H1 (cell line): ENCODE measurements around the gene IFNA7. TPM values are rescaled to one million over a fixed set of nuclear protein-coding genes. Genes with fewer than 3 reads are reported as not detected.

ENCODE experiments used
- CTCF ChIA-PET: fragments of 300-600 bp; sonication (Branson Sonifier 250); formaldehyde crosslinking; loops from one replicate; lab custom pipeline; 2021; ENCODE audit not compliant: partially characterized antibody; lab: Charles Lee
- POLR2A ChIA-PET: fragments of 300-600 bp; sonication (Branson Sonifier 250); formaldehyde crosslinking; loops from one replicate; lab custom pipeline; 2021; ENCODE audit warnings: inconsistent platforms; ENCODE audit not compliant: partially characterized antibody; lab: Charles Lee
- DNase-seq, 2 experiments: peaks; one replicate each; pipeline versions ENCODE4 v3.0.0 to v3.0.0-alpha.2; 2010 to 2022; ENCODE audit warnings: low spot score in 2 of 2, low read depth in 1 of 2, mixed read lengths in 1 of 2
- FAIRE-seq: peaks from 2 replicates; lab custom pipeline; 2011; peaks lifted over from hg19 to GRCh38; lab: Jason Lieb, UNC
- H2AFZ ChIP-seq: 2 replicates; pipeline ENCODE4 v1.8.1; 2012; ENCODE audit warnings: low read length, inconsistent platforms
- H2AK5ac ChIP-seq: 2 replicates; pipeline ENCODE4 v1.6.1; 2013; ENCODE audit warnings: low read depth, low read length
- H2BK120ac ChIP-seq: replicated peaks from 2 replicates; pipeline ENCODE3; 2013; ENCODE audit warnings: low read depth, low read length, inconsistent platforms
- H2BK12ac ChIP-seq: 2 replicates; pipeline ENCODE4 v1.6.1; 2013; ENCODE audit warnings: low read depth, low read length
- H2BK15ac ChIP-seq: 2 replicates; pipeline ENCODE4 v1.6.1; 2013; ENCODE audit warnings: low read length
- H2BK20ac ChIP-seq: 2 replicates; pipeline ENCODE4 v1.6.1; 2013; ENCODE audit warnings: low read length
- H2BK5ac ChIP-seq: 2 replicates; pipeline ENCODE4 v1.6.1; 2013; ENCODE audit warnings: low read depth, low read length
- H3K14ac ChIP-seq: 2 replicates; pipeline ENCODE4 v1.6.1; 2013; ENCODE audit warnings: inconsistent platforms; ENCODE audit not compliant: insufficient read length
- H3K18ac ChIP-seq: 2 replicates; pipeline ENCODE4 v1.6.1; 2013; ENCODE audit warnings: low read length; ENCODE audit errors: extremely low read depth
- H3K23ac ChIP-seq: 2 replicates; pipeline ENCODE4 v1.6.1; 2013; ENCODE audit warnings: inconsistent platforms; ENCODE audit not compliant: insufficient read length
- H3K23me2 ChIP-seq: 2 replicates; pipeline ENCODE4 v1.6.1; 2013; ENCODE audit warnings: low read depth, low read length
- H3K27ac ChIP-seq: 2 replicates; pipeline ENCODE4 v1.6.1; 2011; ENCODE audit warnings: low read depth, low read length, inconsistent platforms
- H3K27me3 ChIP-seq, 4 experiments: replicated peaks in 1 of 4; 1 replicate in 1 of 4; 2 replicates in 3 of 4; pipeline versions ENCODE4 v1.6.1 to v1.8.1; 2011 to 2013; ENCODE audit warnings: low read length in 3 of 4, mild to moderate bottlenecking in 3 of 4, inconsistent platforms in 2 of 4, mixed read lengths in 2 of 4, moderate library complexity in 1 of 4; ENCODE audit not compliant: control insufficient read depth in 3 of 4, insufficient read depth in 3 of 4; ENCODE audit errors: extremely low read depth in 1 of 4
- H3K36me3 ChIP-seq, 4 experiments: 2 replicates each; pipeline versions ENCODE4 v1.6.1 to v1.8.1; 2011 to 2013; ENCODE audit warnings: mild to moderate bottlenecking in 4 of 4, low read length in 3 of 4, moderate library complexity in 2 of 4, control low read depth in 1 of 4, inconsistent platforms in 1 of 4; ENCODE audit not compliant: insufficient read depth in 4 of 4, control insufficient read depth in 2 of 4
- H3K4ac ChIP-seq: replicated peaks from 2 replicates; pipeline ENCODE3; 2013; ENCODE audit warnings: low read length, low read depth, mixed read lengths, inconsistent platforms; ENCODE audit not compliant: insufficient read length
- H3K4me1 ChIP-seq, 4 experiments: replicated peaks in 1 of 4; 1 replicate in 1 of 4; 2 replicates in 3 of 4; pipeline versions ENCODE4 v1.6.1 to v1.8.1; 2011 to 2013; ENCODE audit warnings: low read length in 3 of 4, inconsistent platforms in 2 of 4, mixed read lengths in 1 of 4; ENCODE audit not compliant: insufficient read depth in 4 of 4, control insufficient read depth in 3 of 4
- H3K4me2 ChIP-seq, 2 experiments: 2 replicates each; pipeline versions ENCODE4 v1.6.1 to v1.8.1; 2011 to 2013; ENCODE audit warnings: low read depth in 2 of 2, low read length in 2 of 2, control low read depth in 1 of 2, inconsistent platforms in 1 of 2, mild to moderate bottlenecking in 1 of 2; ENCODE audit not compliant: insufficient read depth in 1 of 2
- H3K4me3 ChIP-seq, 4 experiments: fragments of 200-600, 300-600 bp in 1 of 4; sonication (generic), shearing (Covaris generic), sonication (Bioruptor Twin) in 1 of 4; 2 replicates each; pipeline versions ENCODE4 v1.5.1 to v1.8.1; 2011 to 2016; ENCODE audit warnings: low read length in 4 of 4, low read depth in 3 of 4, control low read depth in 2 of 4, inconsistent platforms in 2 of 4, mild to moderate bottlenecking in 2 of 4, mixed read lengths in 1 of 4, moderate library complexity in 1 of 4; ENCODE audit not compliant: insufficient read depth in 2 of 4; ENCODE audit errors: extremely low read depth in 1 of 4
- H3K56ac ChIP-seq: replicated peaks from 2 replicates; pipeline ENCODE3; 2013; ENCODE audit warnings: low read depth, mild to moderate bottlenecking, mixed read lengths, low read length, inconsistent platforms; ENCODE audit not compliant: insufficient read length
- H3K79me1 ChIP-seq: 2 replicates; pipeline ENCODE4 v1.6.1; 2013; ENCODE audit warnings: low read depth, low read length, control low read depth
- H3K79me2 ChIP-seq, 2 experiments: 2 replicates each; pipeline versions ENCODE4 v1.6.1 to v1.8.1; 2012 to 2013; ENCODE audit warnings: low read length in 2 of 2, mild to moderate bottlenecking in 2 of 2, inconsistent platforms in 1 of 2; ENCODE audit not compliant: insufficient read depth in 2 of 2, control insufficient read depth in 1 of 2
- H3K9ac ChIP-seq, 4 experiments: replicated peaks in 1 of 4; 1 replicate in 1 of 4; 2 replicates in 3 of 4; pipeline versions ENCODE4 v1.6.1 to v1.8.1; 2011 to 2013; ENCODE audit warnings: low read depth in 3 of 4, low read length in 3 of 4, control low read depth in 2 of 4, mild to moderate bottlenecking in 2 of 4, moderate library complexity in 2 of 4, inconsistent platforms in 1 of 4; ENCODE audit errors: extremely low read depth in 1 of 4
- H3K9me3 ChIP-seq, 2 experiments: 2 replicates each; pipeline versions ENCODE4 v1.6.1 to v1.8.1; 2012 to 2013; ENCODE audit warnings: mild to moderate bottlenecking in 2 of 2, moderate library complexity in 2 of 2, control low read depth in 1 of 2, inconsistent platforms in 1 of 2, low read depth in 1 of 2, low read length in 1 of 2, mixed read lengths in 1 of 2; ENCODE audit not compliant: insufficient read depth in 2 of 2
- H4K20me1 ChIP-seq, 2 experiments: replicated peaks in 1 of 2; 2 replicates each; pipeline versions ENCODE3 to v1.8.1; 2011 to 2013; ENCODE audit warnings: inconsistent platforms in 2 of 2, low read length in 2 of 2, mild to moderate bottlenecking in 1 of 2; ENCODE audit not compliant: insufficient read depth in 2 of 2, control insufficient read depth in 1 of 2
- H4K5ac ChIP-seq: 2 replicates; pipeline ENCODE4 v1.6.1; 2013; ENCODE audit warnings: low read length, low read depth, mixed read lengths, inconsistent platforms; ENCODE audit not compliant: insufficient read length
- H4K8ac ChIP-seq: 2 replicates; pipeline ENCODE4 v1.8.0; 2013; ENCODE audit warnings: mild to moderate bottlenecking, moderate library complexity, low read length, inconsistent platforms; ENCODE audit not compliant: insufficient read depth; ENCODE audit errors: extremely low read depth
- H4K91ac ChIP-seq: replicated peaks from 2 replicates; pipeline ENCODE3; 2013; ENCODE audit warnings: low read length, mixed read lengths, inconsistent platforms; ENCODE audit not compliant: insufficient read length
- ATF2 ChIP-seq: IDR thresholded peaks from 2 replicates; pipeline ENCODE4 v1.6.1; 2012; ENCODE audit warnings: low read length, inconsistent platforms
- ATF3 ChIP-seq: IDR thresholded peaks from 2 replicates; pipeline ENCODE4 v1.6.1; 2011; ENCODE audit warnings: low read depth, mild to moderate bottlenecking, low read length; ENCODE audit not compliant: insufficient read depth
- CBX8 ChIP-seq: fragments of 300-800, 300-1000 bp; sonication (generic); IDR thresholded peaks from 2 replicates; pipeline ENCODE4 v1.7.1; 2016; ENCODE audit warnings: low read depth, low read length, borderline replicate concordance
- JUND ChIP-seq: IDR thresholded peaks from 2 replicates; pipeline ENCODE4 v1.6.1; 2011; ENCODE audit warnings: mild to moderate bottlenecking, improper control_type of control experiment, low read length
- KDM4A ChIP-seq: IDR thresholded peaks from one replicate; pipeline ENCODE4 v1.7.1; 2012; ENCODE audit warnings: low read depth, mild to moderate bottlenecking, moderate library complexity, low read length, inconsistent platforms; ENCODE audit not compliant: severe bottlenecking
- RNF2 ChIP-seq: fragments of 200-900, 300-1000 bp; sonication (generic); IDR thresholded peaks from 2 replicates; pipeline ENCODE4 v1.7.1; 2016; ENCODE audit warnings: borderline replicate concordance, low read depth, mild to moderate bottlenecking, antibody characterized with exemption, low read length; ENCODE audit not compliant: poor library complexity, severe bottlenecking; ENCODE audit errors: missing control alignments
- RXRA ChIP-seq: IDR thresholded peaks from 2 replicates; pipeline ENCODE4 v1.6.1; 2011; ENCODE audit warnings: low read depth, mild to moderate bottlenecking, low read length, moderate library complexity; ENCODE audit not compliant: insufficient read depth
- SIN3A ChIP-seq, 2 experiments: IDR thresholded peaks in 1 of 2; conservative IDR thresholded peaks in 1 of 2; 2 replicates each; pipeline ENCODE4 v1.6.1; 2011 to 2012; ENCODE audit warnings: low read length in 2 of 2, improper control_type of control experiment in 1 of 2, low read depth in 1 of 2, mild to moderate bottlenecking in 1 of 2
- SIRT6 ChIP-seq: IDR thresholded peaks from one replicate; pipeline ENCODE4 v1.7.1; 2012; ENCODE audit warnings: low read length, inconsistent platforms
- SP2 ChIP-seq: IDR thresholded peaks from 2 replicates; pipeline ENCODE4 v1.6.1; 2012; ENCODE audit warnings: mild to moderate bottlenecking, low read length, inconsistent platforms
- SUZ12 ChIP-seq: fragments of 200-600 bp; sonication (generic); IDR thresholded peaks from 2 replicates; pipeline ENCODE4 v1.6.1; 2012; ENCODE audit warnings: mild to moderate bottlenecking, inconsistent platforms, low read length, moderate library complexity, mixed read lengths
- TCF12 ChIP-seq: IDR thresholded peaks from 2 replicates; pipeline ENCODE4 v1.6.1; 2011; ENCODE audit warnings: low read depth, mild to moderate bottlenecking, low read length
- WGBS, 2 experiments: shearing (Covaris generic) in 1 of 2; methylation state at CpG; one replicate each; pipeline versions ENCODE4 v1.1.6 to v1.1.7; 2013 to 2015; ENCODE audit warnings: low lambda C conversion rate in 2 of 2, mixed read lengths in 2 of 2, inconsistent platforms in 1 of 2, low coverage in 1 of 2, missing lambda C conversion rate in 1 of 2; ENCODE audit not compliant: insufficient replicate concordance in 2 of 2, insufficient coverage in 1 of 2, insufficient read length in 1 of 2; ENCODE audit errors: extremely low coverage in 1 of 2, missing lambda C conversion rate in 1 of 2; 5-methylcytosine and 5-hydroxymethylcytosine counted together
- polyA plus RNA-seq, 7 experiments: library from polyadenylated mRNA; depleted of rRNA in 3 of 7; stranded (reverse) in 5 of 7; unstranded in 2 of 7; fragments of >200 nt in 5 of 7; fragments of 200-250 nt in 2 of 7; gene quantifications; 1 replicate in 5 of 7; 2 replicates in 1 of 7; 4 replicates in 1 of 7; pipeline versions ENCODE4 v1.2.1 to v1.2.3, GENCODE V29; 2011 to 2013; ENCODE audit warnings: missing spikeins in 2 of 7, mixed read lengths in 2 of 7
- total RNA-seq: library from RNA; stranded (reverse); fragmentation: NEBNext Ultra II Directional; extraction: Animal tissue kit (Norgen Biotek cat#: 25700); gene quantifications from 2 replicates; pipeline ENCODE4 v1.2.1, GENCODE V29; 2021

The IFNA7 gene
- total and polyA plus RNA-seq, 2 of the 8 experiments (the other 6 are each of a cell fraction or from before 2014, with no cell fraction given) = not detected

GRCh38 chr9:21155501-21155900 is 46.5 kb downstream of the IFNA7 start:
- ChIA-PET CTCF (no interaction called here), POLR2A (no interaction called here)
- H2AK5ac ChIP-seq = no peak overlapping the region
- no peak for TF ChIP-seq SUZ12
- TF ChIP-seq SIN3A (conservative IDR thresholded peaks at IDR 0.05 in 1 of 2, IDR thresholded peaks at IDR 0.05 in 1 of 2; ENCODE audit: low read depth in 1 of 2, low read length in 2 of 2) = no peak
- no peak for TF ChIP-seq CBX8
- no peak for TF ChIP-seq RNF2
- no peak for TF ChIP-seq JUND
- no peak for TF ChIP-seq SP2
- TF ChIP-seq SIRT6 = no peak
- no peak for TF ChIP-seq RXRA
- TF ChIP-seq KDM4A = no peak
- no peak for TF ChIP-seq ATF3
- no peak for TF ChIP-seq ATF2
- no peak for TF ChIP-seq TCF12

More at GRCh38 chr9:21155501-21155900, 46.5 kb downstream of the IFNA7 start:
- Histone ChIP-seq H3K27ac (no peak overlapping the region), H2BK5ac (no peak overlapping the region), H3K4me2 (no peak overlapping the region), H4K5ac (no peak overlapping the region), H4K91ac (no peak overlapping the region), H2AFZ (no peak overlapping the region), H2BK12ac (no peak overlapping the region), H4K20me1 (no peaks in the 10 kb centered on the region), H2BK15ac (no peak overlapping the region), H2BK120ac (no peak overlapping the region), H3K23ac (no peak overlapping the region), H2BK20ac (no peak overlapping the region), H3K27me3 (no peaks in the 10 kb centered on the region; a peak in 1 of 7 replicates), H3K14ac (no peak overlapping the region), H3K79me1 (no peaks in the 10 kb centered on the region), H3K23me2 (no peaks in the 10 kb centered on the region), H4K8ac (no peak overlapping the region), H3K4ac (no peak overlapping the region), H3K56ac (no peak overlapping the region), H3K4me1 (no peaks in the 10 kb centered on the region), H3K4me3 (no peak overlapping the region), H3K9ac (no peak overlapping the region), H3K36me3 (no peaks in the 10 kb centered on the region), H3K18ac (no peak overlapping the region), H3K9me3 (no peaks in the 10 kb centered on the region), H3K79me2 (no peaks in the 10 kb centered on the region)
- FAIRE-seq (no peak), DNase-seq (no peak)
- WGBS, 2 experiments = 88% methylated on average over 2 of the region's 2 CpGs; no CpG with 5 or more reads in 1 of the 2 experiments
